ENCODE results near the gene PLCZ1.
"Not testable (repeated sequence)": the region's sequence is repeated elsewhere in the genome, so short reads cannot be mapped to it uniquely, and the experiment has no call there.

PLCZ1 gene

DNA sequence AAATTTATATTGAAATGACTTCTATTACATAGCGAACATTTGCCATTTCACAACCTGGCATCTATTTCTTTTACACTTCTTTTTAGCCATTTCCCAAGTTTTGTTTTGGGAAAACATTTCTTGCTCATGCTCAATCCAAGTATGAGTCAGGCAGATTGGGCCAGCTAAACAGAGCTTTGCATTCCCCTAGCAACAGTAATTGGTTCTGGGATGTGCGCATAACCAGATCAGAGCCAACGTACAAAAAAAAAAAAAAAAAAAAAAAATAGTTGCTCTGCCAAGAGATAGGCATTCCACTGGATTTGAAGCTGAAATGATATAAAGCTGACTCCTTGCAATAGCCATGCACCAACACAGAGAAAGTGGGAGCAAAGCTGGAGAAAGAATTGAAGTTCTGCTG, 37.5 kb downstream of the PLCZ1 start:
- DNase-seq = no peak

DNA sequence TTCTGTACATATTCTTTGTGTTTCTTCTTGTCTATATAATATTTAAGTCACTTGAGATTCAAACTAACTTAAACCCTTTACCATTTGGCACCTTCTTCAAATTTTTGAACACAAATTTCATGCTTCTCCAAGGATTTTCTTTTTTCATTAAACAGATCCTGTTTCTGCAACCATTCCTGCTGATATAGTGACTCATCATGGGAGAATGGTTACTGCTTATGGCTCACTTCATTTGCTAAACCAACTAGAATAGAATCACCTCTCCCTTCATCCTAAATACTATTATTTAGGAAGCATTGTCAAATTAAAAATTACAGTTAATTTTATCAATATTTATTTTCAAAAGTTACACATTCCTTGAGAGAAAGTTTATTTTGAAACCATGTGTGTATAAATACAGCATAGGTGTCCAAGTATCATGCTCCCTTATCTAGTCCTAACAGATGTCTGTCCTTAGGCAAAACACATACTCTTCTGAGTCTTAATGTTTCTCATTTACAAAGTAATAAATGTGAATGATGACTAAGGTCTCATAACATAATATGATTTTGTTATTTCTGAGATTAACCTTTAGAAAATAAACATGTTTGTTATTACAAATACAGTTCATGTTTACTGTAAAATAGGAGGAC, 40.7 kb downstream of the PLCZ1 start:
- no peak for DNase-seq

DNA sequence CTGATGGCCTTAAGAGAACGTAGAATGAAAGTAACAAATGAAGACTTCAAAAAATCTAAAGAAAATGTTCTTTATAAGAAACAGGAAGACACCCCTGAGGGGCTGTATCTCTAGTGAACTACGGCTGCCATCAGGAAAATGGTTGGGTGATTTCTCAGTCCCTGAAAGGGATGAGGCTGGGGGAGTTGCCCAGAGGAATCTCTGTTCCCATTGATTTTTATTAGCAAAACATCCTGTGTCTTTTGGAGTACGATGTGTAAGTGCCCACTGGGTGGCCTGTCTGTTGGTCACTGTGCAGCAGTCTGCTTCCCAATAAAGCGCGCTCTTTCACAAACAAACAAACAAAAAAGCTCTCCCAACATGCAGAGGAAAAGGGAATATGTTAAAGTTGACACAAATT, 43.8 kb downstream of the PLCZ1 start:
- DNase-seq = not testable (repeated sequence)

DNA sequence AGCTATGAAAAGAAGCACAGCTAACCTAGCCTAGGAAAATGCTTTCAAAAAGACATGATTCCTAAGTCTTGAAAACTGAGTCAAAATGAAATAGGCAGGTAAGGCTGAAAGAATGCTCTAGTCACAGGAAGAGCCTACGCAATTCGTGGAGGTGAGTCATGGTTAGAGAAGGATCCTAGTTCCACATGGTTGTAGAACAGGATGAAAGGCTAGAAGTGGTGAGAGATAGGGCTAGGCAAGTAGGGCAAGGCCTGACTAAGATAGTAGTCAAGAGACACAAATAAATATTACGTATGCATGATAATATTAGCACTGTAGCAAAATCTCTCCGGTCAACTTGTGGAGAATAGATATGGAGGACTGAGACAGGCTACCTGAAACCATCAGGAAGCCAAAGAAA, 47.2 kb downstream of the PLCZ1 start:
- DNase-seq = no peak

DNA sequence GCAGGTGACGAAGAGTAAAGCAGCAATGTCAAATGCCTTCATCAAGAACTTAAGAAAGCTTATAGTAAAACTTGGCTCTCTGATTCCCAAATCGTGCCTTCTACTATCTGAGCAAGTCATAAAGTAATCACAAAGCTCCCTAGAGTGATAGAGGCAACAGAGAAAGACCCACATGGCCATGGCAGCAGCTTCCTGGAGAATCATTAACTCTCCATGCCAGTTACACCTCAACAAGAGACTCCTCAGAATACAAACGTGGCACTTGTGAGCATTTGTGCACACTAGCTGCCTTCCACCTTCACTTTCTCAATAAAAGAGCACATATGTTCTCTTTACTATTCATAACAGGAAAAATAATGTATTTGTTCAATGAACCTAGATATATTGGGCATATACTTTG, 48.0 kb downstream of the PLCZ1 start:
- DNase-seq = no peak

DNA sequence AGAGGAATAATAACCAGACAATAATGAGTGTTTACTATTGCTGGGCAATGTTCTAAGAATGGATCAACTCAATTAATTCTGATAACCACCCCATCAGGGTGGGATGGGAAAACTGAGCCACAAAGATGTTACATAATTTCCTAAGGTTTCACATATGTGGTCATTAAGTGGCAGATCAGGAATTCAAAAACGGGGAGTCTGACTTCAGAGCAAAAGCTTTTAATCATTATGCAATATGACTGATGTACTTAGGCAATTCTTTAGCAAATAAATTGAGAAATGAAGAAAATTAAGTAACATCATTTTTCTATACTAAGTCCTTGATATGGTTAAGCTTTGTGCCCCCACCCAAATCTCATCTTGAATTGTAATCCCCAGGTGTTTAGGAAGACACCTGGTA, 53.4 kb downstream of the PLCZ1 start:
- DNase-seq = no peak

DNA sequence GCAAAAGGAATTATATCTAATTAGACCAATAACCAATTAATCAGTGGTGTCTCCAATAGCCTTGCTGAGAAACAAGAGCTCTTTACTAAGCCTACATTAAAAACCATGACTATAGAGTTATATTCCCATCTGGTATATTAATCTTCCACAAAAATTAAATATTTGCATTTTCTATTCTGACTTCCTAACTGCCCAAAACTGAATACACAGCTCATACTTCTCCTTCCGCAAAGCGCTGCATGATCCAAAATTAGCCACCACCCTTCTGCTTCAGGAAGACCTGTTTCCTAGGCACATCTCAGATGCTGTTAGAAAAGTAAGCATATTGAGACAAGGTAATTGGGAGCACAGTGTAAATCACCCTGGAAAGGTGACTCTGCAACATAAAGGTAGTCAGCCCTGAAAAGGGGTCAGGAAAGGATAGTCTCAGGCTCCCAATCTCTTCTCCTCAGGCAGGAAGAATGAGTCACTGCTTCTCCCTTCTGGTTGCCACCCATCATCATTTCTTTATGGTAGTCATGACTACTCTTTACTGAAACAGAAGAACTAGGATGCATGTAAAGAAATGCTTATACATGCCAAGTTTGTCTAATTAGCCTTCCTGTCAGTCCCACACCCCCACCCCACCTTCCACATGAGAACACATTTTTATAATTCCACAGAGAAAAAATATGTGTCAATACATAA, 54.3 kb downstream of the PLCZ1 start:
- DNase-seq = no peak

DNA sequence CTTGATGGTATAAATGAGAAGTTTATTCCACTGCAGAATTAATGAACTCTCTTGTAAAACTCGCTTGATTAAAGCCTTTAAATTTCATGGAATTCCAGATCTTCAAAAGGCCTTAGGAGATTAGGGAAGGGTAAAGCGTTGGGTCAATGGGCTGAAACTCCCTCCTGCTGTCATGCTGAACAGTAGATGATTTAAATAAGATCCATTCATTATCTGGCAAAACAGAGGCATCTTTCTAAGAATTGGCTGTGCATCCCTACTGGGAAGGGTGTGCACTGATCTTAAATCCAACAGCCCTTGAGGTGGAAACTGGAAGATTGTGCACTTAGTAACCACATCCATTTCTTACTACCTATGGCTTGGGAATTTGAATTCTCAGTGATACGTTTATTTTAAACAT, 56.0 kb downstream of the PLCZ1 start:
- DNase-seq = no peak

DNA sequence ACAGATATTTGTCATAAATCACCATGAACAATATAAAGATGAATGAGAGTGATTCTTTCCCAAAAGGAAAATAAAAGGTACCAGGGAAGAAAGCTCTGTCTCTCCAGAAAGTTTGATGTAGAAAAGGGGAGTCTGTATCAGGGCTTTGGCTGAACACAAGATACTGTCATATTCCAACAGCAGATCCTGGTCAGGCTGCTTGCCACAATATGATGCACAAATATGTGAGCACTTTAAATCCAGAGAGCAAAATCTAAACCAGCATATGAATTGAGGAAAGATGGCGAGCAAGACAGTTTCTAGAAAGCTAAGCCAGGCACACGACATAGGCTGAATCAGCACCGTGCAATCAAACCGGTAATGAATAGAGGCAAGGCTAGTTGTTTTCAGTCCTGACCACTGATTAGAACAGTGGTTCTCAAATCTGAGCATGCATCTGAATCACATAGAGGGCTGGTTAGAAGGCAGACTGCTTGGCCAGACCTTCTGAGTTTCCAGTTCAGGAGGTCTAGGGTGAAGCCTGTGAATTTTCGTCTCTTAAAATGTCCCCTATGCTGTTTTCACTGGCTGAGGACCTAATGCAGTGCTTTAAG, 60.7 kb downstream of the PLCZ1 start:
- no peak for DNase-seq

DNA sequence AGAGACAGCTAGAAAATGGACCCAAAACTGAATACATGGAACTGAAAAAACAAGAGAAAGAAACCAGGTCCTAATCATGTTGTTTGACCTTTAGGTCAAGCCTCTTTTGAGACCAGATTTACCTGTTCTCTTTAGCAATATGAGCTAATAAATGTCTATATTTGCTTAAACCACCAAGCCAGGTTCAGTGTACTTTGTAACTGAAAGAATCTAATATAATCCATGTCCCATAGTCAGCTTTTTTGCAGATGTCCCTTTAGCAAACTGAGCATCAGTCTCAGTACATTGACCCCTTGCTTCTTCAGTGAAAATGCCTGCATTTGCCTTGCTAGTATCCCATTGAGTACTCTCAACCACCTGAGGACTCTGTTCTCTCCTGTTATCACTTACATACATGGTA, 61.7 kb downstream of the PLCZ1 start:
- DNase-seq = no peak

DNA sequence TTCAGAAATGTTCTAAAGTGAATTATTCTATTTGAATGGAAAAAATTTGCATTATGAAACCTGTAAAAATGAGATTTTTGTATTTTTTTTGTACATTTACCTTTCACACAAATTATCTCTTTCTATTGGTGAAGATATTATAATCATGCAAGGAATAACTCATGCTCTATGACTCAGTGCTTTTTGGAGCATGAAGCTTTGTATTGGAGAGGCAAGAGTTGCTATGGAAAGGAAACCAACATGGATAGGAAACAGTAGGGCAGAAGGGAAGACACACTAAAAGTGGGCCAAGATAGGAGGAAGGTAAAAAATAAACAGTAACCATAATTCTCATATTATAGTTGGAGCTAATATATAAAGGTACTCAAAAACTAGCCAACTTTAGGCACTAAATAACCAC, 79.0 kb downstream of the PLCZ1 start:
- DNase-seq = no peak

DNA sequence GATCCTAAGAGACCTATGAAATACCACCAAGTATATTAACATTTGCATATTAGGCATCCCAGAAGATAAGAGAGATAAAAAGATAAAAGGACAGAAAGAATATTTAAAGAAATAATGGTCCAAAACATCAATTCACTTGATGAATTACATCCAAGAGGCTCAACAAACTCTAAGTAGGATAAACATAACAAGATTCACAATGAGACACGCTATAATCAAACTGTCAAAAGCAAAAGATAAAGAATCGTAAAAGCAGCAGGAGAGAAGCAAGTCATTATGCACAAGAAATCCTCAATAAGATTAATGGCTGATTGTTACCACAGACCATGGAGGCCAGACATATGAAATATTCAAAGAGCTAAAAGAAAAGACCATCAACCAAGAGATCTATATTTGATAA, 79.6 kb downstream of the PLCZ1 start:
- no peak for DNase-seq

DNA sequence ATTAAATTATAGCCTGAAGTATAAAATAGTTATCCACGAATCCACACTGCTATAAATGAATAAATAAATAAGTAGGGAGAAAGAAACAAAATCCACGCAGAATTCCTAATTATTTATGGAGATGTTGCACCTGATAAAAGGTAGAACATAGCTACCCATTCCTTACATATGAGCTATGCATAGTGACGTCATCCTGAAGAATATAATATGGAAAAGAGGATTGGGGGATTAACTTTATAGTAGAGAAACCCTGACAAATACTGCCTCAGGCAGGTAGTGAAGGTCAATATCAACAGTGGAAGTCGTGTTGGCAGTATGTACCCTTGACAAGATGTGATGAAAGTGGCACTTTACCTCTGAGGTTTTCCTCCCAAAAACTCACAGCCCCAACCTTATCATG, 82.5 kb downstream of the PLCZ1 start:
- DNase-seq = no peak

DNA sequence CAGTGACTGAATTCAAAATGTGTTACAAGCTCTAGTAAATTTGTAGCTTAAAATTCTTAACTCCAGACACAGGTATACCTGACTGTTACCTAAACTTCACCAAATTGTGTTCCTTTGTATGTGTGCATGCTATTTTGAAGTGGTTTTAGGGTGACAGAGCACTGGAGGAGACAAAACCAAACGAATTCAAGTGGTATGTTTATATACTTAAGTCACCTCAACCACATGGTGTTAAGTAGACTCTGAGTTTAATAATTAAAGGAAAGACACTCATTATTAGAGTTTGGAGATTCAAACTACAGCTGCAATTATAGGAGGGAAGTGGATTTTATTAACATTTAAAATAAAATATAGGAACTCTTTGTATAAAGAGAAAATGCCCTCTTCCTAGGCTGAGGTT, 84.3 kb downstream of the PLCZ1 start:
- DNase-seq = no peak

DNA sequence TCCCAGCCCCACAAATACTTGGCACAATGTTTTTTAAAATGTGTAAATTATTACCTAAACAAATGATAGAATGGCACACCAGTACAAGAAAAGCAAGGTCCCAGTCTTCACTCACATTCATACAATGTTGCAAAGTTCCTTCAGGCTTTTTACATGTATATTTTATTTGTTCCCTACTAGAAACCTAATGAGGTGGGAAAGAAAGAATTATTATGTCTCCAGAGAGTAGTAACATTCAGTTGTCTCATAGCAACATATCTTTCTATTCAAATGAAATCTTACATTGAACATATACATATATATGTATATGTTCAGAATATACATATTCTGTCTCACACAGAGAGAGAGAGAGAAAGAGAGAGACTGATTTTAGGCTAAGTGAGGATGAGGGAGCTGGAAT, 85.2 kb downstream of the PLCZ1 start:
- no peak for DNase-seq

DNA sequence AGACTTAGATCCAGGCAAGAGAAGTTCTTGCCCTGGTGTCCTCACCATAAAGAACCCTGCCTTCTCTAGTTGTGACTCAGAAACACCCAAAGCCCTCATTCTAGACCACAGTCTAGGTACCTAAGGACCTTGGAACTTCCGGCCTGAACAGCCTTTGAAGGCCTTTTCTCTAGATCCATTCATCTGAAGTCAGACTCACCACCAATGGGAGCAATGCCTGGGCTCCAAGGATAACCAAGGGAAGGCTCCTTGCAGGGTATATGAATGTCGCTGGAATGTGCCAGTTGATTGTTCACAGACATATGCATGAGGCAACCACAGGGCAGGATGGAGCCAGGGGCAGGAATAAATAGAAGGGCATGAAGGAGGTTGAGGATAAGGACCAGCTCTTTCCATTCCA, 86.3 kb downstream of the PLCZ1 start:
- no peak for DNase-seq

DNA sequence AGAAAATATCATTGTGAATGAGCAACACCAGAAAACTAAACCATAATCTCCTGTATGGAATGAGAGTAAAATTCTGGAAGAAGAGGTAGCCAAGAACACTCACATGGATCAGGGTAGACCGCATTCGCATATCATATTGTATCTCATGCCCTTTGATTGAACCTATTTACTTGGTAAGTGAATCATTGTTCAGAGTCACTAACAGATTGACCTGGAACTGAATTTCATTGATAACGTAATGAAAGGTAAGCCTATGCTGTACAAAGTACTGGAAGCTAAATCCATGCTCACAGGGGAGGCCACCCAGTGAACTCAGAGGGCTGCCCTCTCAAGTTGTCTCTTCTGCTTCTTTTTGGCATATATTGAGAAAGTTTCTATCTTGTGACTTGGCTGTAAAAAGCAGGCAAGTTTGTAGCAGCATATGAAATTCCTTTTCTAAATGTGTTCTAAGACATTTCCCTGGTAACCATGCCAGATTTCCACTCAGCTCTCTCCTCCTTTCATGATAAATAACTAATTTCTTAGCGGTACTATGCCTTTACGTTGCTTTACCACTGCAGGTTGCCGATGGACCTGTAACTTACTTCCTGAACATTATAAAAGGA, 91.4 kb downstream of the PLCZ1 start:
- DNase-seq = no peak

DNA sequence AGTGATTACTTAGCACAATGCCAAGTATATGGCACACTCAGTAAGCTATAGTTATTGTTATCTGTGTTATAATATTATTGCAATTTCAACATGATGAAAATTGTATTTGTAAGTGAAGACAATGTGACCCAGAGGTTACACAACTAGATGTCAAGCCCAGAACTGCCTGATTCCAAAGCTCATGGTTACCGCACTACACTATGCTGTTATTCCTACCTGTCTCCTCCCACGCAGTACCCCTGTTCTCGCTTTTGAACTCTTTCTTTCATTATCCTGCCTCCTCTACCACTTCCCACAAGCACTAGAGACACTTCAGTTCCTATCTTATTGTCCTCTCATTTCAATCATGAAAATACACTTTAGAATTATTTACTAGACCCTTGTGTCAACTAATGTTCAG, 93.2 kb downstream of the PLCZ1 start:
- DNase-seq = no peak

DNA sequence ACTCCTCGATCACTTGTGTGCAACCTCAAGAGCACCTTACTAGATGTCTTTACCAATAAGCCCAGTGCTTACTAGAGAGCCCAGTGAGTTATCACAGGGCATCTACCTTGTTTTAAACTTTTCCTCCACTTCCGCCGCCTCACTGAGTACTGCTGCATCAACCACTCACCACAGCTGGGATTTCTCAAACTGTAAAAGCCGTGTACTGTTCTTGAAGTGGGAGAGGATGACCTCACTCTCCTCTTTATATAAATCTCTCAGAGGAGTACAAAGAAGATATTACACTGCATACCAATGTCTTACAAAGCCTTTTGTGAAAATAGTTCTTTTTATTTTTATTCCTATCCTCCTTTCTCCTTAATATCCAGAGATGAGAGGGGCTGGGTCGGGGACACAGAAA, 94.1 kb downstream of the PLCZ1 start:
- no peak for DNase-seq

DNA sequence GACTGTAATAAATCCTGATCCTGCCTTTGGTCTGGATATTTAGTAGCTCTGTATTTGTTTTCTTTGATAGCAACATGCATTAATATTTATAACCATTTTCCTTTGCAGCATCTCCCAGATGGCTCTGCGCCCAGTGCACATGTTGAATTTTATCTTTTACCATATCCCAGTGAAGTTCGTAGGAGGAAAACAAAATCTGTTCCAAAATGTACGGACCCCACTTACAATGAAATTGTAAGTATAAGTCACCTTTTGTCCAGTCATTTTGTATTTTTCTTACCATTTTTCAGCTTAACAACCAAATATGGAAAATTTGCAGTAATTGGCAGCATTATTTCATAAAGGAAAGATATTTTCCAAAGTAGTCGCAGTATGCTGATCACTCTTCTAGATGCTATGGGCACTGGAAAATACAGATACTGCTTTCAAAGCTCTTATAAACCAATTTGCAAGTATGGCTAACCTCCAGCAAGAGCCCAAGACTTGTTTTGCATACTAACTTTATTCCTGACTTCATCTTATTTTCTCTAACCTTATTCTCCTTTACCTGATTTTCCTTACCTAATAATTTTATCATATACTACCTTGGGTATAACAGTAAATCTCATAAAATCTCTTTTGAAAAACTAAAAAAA, 97.4 kb downstream of the PLCZ1 start:
- no peak for DNase-seq

DNA sequence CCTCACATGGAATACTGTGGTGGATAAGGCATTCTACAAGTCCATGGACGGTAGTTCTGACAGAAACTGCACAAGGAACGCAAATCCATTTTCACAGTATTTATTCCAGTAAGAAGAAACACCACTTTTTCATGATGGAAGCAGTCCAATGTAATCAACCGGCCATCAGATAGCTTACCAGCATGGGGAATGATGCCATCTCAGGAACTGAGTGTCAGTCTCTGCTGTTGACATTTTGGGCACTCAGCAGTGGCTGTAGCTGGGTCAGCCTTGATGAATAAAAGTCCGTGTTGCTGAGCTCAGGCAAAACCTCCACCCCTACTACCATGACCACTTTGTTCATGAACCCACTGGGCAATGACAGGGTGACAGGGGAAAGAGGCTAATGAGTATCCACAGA, 103.4 kb downstream of the PLCZ1 start:
- no peak for DNase-seq

All from central memory CD4-positive, alpha-beta T cell (primary cell).